Gastrocnemius medialis (tissue), 4 donors: Measurements from ENCODE around the gene ST6GALNAC1. TPM values are rescaled to one million over a fixed set of nuclear protein-coding genes. Genes with fewer than 3 reads are reported as not detected.

ENCODE experiments used
- ATAC-seq, 2 donors: fragments of 150-250 bp; one replicate each; pipeline ENCODE4 v1.9.1; 2016
- DNase-seq, 2 donors: peaks; one replicate each; pipeline ENCODE4 v3.0.0-alpha.2; 2019
- H3K27ac ChIP-seq, 4 donors: fragments of 200-600 bp; sonication (generic); 1 replicate in 1 of 4; 2 replicates in 3 of 4; pipeline ENCODE4 v1.5.1; 2016 to 2018; ENCODE audit warnings: mild to moderate bottlenecking in 2 of 4, moderate library complexity in 1 of 4
- H3K27me3 ChIP-seq, 3 donors: fragments of 200-600 bp; sonication (generic) in 2 of 3; 1 replicate in 1 of 3; 2 replicates in 2 of 3; pipeline versions ENCODE4 v1.5.1 to v1.6.0; 2016 to 2019; ENCODE audit warnings: mild to moderate bottlenecking in 1 of 3, moderate library complexity in 1 of 3
- H3K36me3 ChIP-seq, 2 donors: fragments of 200-600 bp; sonication (generic) in 1 of 2; one replicate each; pipeline ENCODE4 v1.5.1; 2017 to 2018
- H3K4me1 ChIP-seq, 2 donors: fragments of 200-600 bp; sonication (generic) in 1 of 2; one replicate each; pipeline ENCODE4 v1.5.1; 2016 to 2017; ENCODE audit warnings: mild to moderate bottlenecking in 2 of 2
- H3K4me3 ChIP-seq, 4 donors: fragments of 200-600 bp; sonication (generic) in 3 of 4; 1 replicate in 1 of 4; 2 replicates in 3 of 4; pipeline ENCODE4 v1.5.1; 2016 to 2019; ENCODE audit warnings: mild to moderate bottlenecking in 2 of 4
- H3K9me3 ChIP-seq, 3 donors: fragments of 200-600 bp; sonication (generic) in 2 of 3; 1 replicate in 1 of 3; 2 replicates in 2 of 3; pipeline ENCODE4 v1.5.1; 2016 to 2019
- POLR2A ChIP-seq, 2 donors: fragments of 450-650 bp; IDR thresholded peaks; one replicate each; pipeline ENCODE4 v1.6.1; 2017; ENCODE audit warnings: antibody characterized with exemption in 2 of 2, mild to moderate bottlenecking in 2 of 2, moderate library complexity in 2 of 2
- in situ Hi-C, 4 donors: fragments of 200-750 bp; cut with MboI; loops; one replicate each; pipeline versions ENCODE4 v1.15.0 to v1.8.0; 2017; ENCODE audit warnings: low sequenced_read_pairs in 4 of 4
- intact Hi-C: fragments of 100-400 bp; cut with DNase I; formaldehyde crosslinking; loops from one replicate; pipeline ENCODE4 v1.15.1; 2023; ENCODE audit warnings: low total_unique reads
- total RNA-seq, 4 donors: library from RNA; depleted of rRNA; stranded (reverse); fragments of >200 nt; gene quantifications; one replicate each; pipeline versions ENCODE4 v1.1.0 to v1.2.3, GENCODE V29; 2016
- TF ChIP-seq, protein P1 (sequence below), 5 experiments: fragments of 450-650 bp in 3 of 5; fragments of 200-600 bp in 2 of 5; sonication (generic) in 2 of 5; IDR thresholded peaks in 4 of 5; conservative IDR thresholded peaks in 1 of 5; 1 replicate in 4 of 5; 2 replicates in 1 of 5; pipeline ENCODE4 v1.5.1; 2016 to 2019; ENCODE audit warnings: antibody characterized with exemption in 5 of 5, mild to moderate bottlenecking in 3 of 5, moderate library complexity in 3 of 5

ST6GALNAC1 gene
- total RNA-seq, 4 donors from 2014 or later = 1.5 to 4.3 (median 2.0) TPM

GRCh38 chr17:76670718-76671122 is 27.2 kb upstream of the ST6GALNAC1 start:
- intact Hi-C loops = no loop called here
- Histone ChIP-seq H3K4me1 (peaks cover 7 to 13% of the 10 kb centered on the region in 2 donors), H3K27me3 (no peaks in the 10 kb centered on the region), H3K36me3 (no peaks in the 10 kb centered on the region), H3K9me3 (no peaks in the 10 kb centered on the region), H3K4me3 (no peak overlapping the region), H3K27ac (peak overlapping the region in 3 of 4 donors; percentile 81 to 93 (median 87))
- no peak for DNase-seq
- TF ChIP-seq, protein P1, sequence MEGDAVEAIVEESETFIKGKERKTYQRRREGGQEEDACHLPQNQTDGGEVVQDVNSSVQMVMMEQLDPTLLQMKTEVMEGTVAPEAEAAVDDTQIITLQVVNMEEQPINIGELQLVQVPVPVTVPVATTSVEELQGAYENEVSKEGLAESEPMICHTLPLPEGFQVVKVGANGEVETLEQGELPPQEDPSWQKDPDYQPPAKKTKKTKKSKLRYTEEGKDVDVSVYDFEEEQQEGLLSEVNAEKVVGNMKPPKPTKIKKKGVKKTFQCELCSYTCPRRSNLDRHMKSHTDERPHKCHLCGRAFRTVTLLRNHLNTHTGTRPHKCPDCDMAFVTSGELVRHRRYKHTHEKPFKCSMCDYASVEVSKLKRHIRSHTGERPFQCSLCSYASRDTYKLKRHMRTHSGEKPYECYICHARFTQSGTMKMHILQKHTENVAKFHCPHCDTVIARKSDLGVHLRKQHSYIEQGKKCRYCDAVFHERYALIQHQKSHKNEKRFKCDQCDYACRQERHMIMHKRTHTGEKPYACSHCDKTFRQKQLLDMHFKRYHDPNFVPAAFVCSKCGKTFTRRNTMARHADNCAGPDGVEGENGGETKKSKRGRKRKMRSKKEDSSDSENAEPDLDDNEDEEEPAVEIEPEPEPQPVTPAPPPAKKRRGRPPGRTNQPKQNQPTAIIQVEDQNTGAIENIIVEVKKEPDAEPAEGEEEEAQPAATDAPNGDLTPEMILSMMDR (IDR thresholded peaks at IDR 0.05 in 4 of 5, conservative IDR thresholded peaks at IDR 0.05 in 1 of 5) = no peak
- TF ChIP-seq POLR2A (IDR thresholded peaks at IDR 0.05) = no peak
- in situ Hi-C loops = no loop called here
- ATAC-seq = no peak

GRCh38 chr17:76670020-76670717 is 26.6 kb upstream of the ST6GALNAC1 start:
- Histone ChIP-seq H3K4me1 (peaks cover 7 to 13% of the 10 kb centered on the region in 2 donors), H3K4me3 (no peak overlapping the region), H3K36me3 (no peaks in the 10 kb centered on the region), H3K9me3 (no peaks in the 10 kb centered on the region), H3K27me3 (no peaks in the 10 kb centered on the region), H3K27ac (no peak overlapping the region)
- intact Hi-C loops (no loop called here), in situ Hi-C loops (no loop called here)
- TF ChIP-seq, protein P1 (IDR thresholded peaks at IDR 0.05 in 4 of 5, conservative IDR thresholded peaks at IDR 0.05 in 1 of 5) = no peak
- no peak for TF ChIP-seq POLR2A (IDR thresholded peaks at IDR 0.05)
- DNase-seq (no peak), ATAC-seq (no peak)

DNA sequence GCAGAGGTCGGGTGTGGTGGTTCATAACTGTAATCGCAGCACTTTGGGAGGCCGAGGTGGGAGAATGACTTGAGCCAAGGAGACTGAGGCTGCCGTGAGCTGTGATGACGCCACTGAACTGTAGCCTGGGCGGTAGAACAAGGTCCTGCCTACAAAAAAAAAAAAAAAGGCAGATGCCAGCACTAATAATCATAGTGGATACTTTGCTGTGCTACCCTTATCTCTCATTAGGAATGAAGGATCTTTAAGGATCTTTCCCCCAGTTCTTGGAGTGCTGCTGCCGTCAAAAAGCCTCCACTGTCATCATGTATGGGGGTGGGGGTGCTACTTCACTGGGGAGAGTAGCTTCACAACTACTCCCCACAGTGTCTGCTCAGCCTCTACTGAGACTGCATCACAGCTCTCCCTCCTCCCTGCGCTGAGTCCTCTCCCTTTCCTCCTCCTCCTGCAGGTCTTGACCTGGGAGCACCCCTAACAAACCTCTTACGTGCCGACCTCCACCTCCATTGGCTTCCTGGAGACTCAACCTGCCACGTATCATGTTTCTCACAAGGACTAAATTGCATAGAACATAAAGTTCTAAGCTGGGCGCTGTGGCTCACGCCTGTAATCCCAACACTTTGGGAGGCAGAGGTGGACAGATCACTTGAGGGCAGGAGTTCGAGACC is 24.4 kb upstream of the ST6GALNAC1 start:
- H3K4me1 ChIP-seq = peaks cover 7 to 13% of the 10 kb centered on the region in 2 donors
- H3K36me3 ChIP-seq = no peaks in the 10 kb centered on the region
- DNase-seq (no peak), ATAC-seq (no peak)
- no peak overlapping the region for H3K4me3 ChIP-seq
- in situ Hi-C loops (no loop called here), intact Hi-C loops (no loop called here)
- no peaks in the 10 kb centered on the region for H3K27me3 ChIP-seq
- no peak overlapping the region for H3K27ac ChIP-seq
- H3K9me3 ChIP-seq = no peaks in the 10 kb centered on the region
- TF ChIP-seq POLR2A (IDR thresholded peaks at IDR 0.05) = no peak
- TF ChIP-seq, protein P1 (IDR thresholded peaks at IDR 0.05 in 4 of 5, conservative IDR thresholded peaks at IDR 0.05 in 1 of 5) = no peak

GRCh38 chr17:76667491-76667755 is 23.9 kb upstream of the ST6GALNAC1 start:
- Histone ChIP-seq H3K4me1 (peaks cover 5 to 10% of the 10 kb centered on the region in 2 donors), H3K27ac (no peak overlapping the region), H3K27me3 (no peaks in the 10 kb centered on the region), H3K4me3 (no peak overlapping the region), H3K36me3 (no peaks in the 10 kb centered on the region), H3K9me3 (no peaks in the 10 kb centered on the region)
- no peak for TF ChIP-seq POLR2A (IDR thresholded peaks at IDR 0.05)
- TF ChIP-seq, protein P1 (IDR thresholded peaks at IDR 0.05 in 4 of 5, conservative IDR thresholded peaks at IDR 0.05 in 1 of 5) = no peak
- DNase-seq (no peak), ATAC-seq (no peak)
- in situ Hi-C loops = no loop called here
- intact Hi-C loops = no loop called here
